GM12875 (cell line): ENCODE measurements around the gene ATP11A.

Experiments
- H3K4me3 ChIP-seq: one replicate; pipeline ENCODE4 v1.5.1; 2011; ENCODE audit warnings: low read depth, low read length, control low read depth
- CTCF ChIP-seq: IDR thresholded peaks from 2 replicates; pipeline ENCODE4 v1.5.1; 2011; ENCODE audit warnings: low read depth, mild to moderate bottlenecking, control low read depth, inconsistent platforms, low read length, moderate library complexity, borderline replicate concordance; ENCODE audit not compliant: insufficient read depth

The ATP11A gene

DNA sequence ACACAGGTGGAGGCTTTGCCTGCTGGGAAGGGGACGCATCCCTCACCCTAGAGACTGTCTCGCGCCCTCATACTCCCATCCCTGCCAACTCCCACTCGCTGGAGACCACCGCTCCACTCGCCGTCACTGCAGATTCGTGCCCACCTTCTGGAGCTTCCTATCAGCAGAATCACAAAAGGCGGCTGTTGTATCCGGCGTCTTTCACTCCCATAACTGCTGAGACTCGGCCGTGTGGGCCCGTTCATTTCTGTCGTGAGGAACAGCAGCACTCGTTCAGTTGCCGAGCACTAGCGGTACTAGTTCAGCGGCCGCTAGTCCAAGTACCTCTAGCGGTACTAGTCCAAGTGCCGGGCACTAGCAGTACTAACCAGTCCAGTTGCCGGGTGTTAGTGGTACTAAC, 154.6 kb downstream of the ATP11A start:
- no peak overlapping the region for H3K4me3 ChIP-seq
- TF ChIP-seq CTCF, result no peak

GRCh38 chr13:112844879-112845278, 155.0 kb downstream of the ATP11A start:
- no peak for TF ChIP-seq CTCF
- no peak overlapping the region for H3K4me3 ChIP-seq

- H3K4me3 ChIP-seq, result no peak overlapping the region
- TF ChIP-seq CTCF, result no peak
Observed at GRCh38 chr13:112845511-112846144, 155.8 kb downstream of the ATP11A start.

DNA sequence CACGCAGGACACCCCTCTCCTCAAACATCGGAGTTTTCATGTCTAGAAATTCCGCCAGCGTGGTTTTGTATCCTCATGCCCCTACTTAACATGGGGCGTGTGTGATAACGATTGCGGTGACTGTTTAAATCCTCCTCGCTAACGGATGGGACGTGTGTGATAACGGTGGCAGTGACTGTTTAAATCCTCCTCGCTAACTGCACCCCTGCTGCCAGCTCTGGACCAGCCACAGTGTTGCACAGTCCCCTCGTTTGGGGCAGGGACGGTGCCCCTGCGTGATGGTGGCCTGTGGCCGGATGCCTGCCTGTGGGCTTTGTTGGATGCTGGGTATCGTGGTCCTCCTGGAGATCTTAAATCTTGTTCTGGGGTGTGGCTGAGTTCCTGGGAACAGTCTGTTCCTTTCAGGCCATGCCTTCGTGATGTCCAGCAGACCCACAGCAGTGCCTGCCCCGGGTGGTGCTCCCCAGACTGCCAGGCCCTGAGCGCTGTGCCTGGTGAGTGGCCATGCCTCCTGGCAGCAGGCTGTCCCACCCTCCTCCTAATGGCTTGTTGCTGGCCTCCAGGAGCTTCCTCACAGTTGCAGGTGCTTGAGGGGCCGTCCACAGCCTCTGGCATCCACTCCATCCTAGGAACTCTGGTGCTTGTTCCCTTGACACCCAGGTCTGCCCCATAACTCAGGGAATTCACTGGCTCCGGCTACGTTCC, 156.7 kb downstream of the ATP11A start:
- no peak for TF ChIP-seq CTCF

DNA sequence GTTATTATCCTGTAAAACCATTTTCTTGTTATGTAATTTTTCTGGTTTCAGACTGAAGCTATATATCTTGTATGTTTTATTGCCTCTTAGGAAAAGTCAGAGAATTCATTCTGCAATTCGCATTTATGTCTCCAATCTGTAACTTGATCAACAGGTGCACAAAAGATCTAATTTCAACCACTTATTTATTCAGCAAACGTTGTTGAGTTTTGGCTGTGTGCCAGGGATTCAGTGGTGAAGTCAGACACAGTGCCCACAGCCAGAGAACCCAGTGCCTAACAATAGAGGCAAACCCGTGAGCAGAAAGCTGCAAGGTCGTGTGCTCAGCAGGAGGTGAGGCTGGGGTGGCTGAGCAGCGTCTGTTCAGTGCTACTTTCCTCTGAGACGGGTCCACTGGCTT, 159.7 kb downstream of the ATP11A start:
- TF ChIP-seq CTCF, result no peak
- no peak overlapping the region for H3K4me3 ChIP-seq

More for the DNA sequence above, 156.7 kb downstream of the ATP11A start:
- H3K4me3 ChIP-seq, result no peak overlapping the region

- TF ChIP-seq CTCF, result no peak
- H3K4me3 ChIP-seq, result no peak overlapping the region
Observed at GRCh38 chr13:112850273-112850672, 160.4 kb downstream of the ATP11A start.
